ENCODE results near the gene PRR33.

- peak; percentile 50 for TF ChIP-seq CTCF (IDR thresholded peaks at IDR 0.05; ENCODE audit: low read depth, low read length, poor library complexity, severe bottlenecking)
- TF ChIP-seq EZH2phosphoT487 (IDR thresholded peaks at IDR 0.05; ENCODE audit: borderline replicate concordance, low read length), result no peak
Measured at GRCh38 chr11:1853376-1854131, 38.1 kb downstream of the PRR33 start.
